PFSK-1 (cell line): ENCODE results near the gene SINHCAF.

ENCODE experiments used
- FOXP2 ChIP-seq: optimal IDR thresholded peaks from 2 replicates; pipeline ENCODE3; 2011; ENCODE audit warnings: borderline replicate concordance, control low read depth, inconsistent platforms; ENCODE audit not compliant: insufficient read depth; ENCODE audit errors: extremely low read length, extremely low read depth
- POLR2AphosphoS5 ChIP-seq: IDR thresholded peaks from 2 replicates; pipeline ENCODE4 v1.6.1; 2012; ENCODE audit warnings: low read depth, mild to moderate bottlenecking, control low read depth, low read length, moderate library complexity
- REST ChIP-seq, 2 experiments: IDR thresholded peaks; 2 replicates each; pipeline versions ENCODE4 v1.6.1 to v1.8.0; 2011 to 2012; ENCODE audit warnings: low read depth in 2 of 2, low read length in 2 of 2, control low read depth in 1 of 2, inconsistent platforms in 1 of 2, mild to moderate bottlenecking in 1 of 2, moderate library complexity in 1 of 2; ENCODE audit not compliant: insufficient read depth in 1 of 2
- SIN3A ChIP-seq: IDR thresholded peaks from 2 replicates; pipeline ENCODE4 v1.6.1; 2012; ENCODE audit warnings: mild to moderate bottlenecking, low read length, moderate library complexity, borderline replicate concordance; ENCODE audit not compliant: insufficient read depth
- TAF1 ChIP-seq: IDR thresholded peaks from 2 replicates; pipeline ENCODE4 v1.6.1; 2012; ENCODE audit warnings: low read length, control low read depth, borderline replicate concordance; ENCODE audit not compliant: insufficient read depth

Gene SINHCAF

GRCh38 chr12:31289441-31289840 lies 36.5 kb downstream of the SINHCAF start:
- TF ChIP-seq REST (IDR thresholded peaks at IDR 0.05; ENCODE audit: insufficient read depth in 1 of 2, low read depth in 2 of 2, low read length in 2 of 2) = no peak
- peak; percentile 32; the same call in 1 of the 2 replicates for TF ChIP-seq POLR2AphosphoS5

DNA sequence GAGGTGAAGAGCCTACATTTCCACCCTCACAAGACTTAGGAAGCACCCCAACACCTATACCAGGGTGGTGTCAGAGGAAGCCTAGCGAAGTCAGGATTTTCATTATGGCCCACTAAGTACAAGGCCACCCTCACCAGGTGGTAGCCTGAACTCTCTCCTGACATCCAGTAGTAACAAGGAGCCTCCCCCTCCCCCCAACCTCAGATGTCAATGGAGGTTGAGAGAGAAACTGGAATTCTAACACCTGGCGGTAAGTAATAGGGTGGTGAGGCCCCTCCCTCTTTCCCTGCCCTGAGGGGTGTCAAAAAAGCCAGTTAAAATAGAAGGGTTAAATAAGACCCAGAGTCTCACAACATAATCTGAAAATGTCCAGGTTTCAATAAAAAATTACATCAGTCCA lies 37.6 kb downstream of the SINHCAF start:
- no peak for TF ChIP-seq FOXP2
- no peak for TF ChIP-seq POLR2AphosphoS5
- no peak for TF ChIP-seq SIN3A
- no peak for TF ChIP-seq REST (IDR thresholded peaks at IDR 0.05; ENCODE audit: insufficient read depth in 1 of 2, low read depth in 2 of 2, low read length in 2 of 2)
- TF ChIP-seq TAF1 = no peak

GRCh38 chr12:31280183-31280582 lies 45.8 kb downstream of the SINHCAF start:
- TF ChIP-seq TAF1 (no peak), POLR2AphosphoS5 (no peak)

DNA sequence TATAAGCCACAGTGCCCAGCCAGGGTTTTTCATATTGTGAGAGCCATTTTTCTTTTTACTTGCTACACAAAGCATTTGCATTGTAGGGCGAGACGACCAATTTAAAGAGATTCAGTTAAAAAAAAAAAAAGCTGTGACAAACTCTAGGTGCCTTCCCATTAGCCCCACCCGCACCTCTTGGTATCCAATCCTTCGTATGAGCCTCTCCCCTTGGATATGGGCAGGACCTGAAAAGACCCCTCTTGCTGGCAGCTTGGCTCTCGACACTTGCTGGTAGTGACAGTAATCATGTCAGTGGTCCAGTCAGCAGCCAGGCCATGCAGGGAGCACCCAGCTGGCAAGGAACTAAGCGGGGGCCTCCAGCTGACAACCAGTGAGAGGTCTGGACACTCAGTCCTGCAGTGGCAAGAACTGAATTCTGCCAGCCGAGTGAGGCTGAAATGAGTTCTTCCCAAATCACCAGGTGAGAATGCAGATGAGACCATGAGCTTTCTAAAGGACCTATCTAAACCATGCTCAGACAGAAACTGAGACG lies 46.5 kb downstream of the SINHCAF start:
- TF ChIP-seq FOXP2 (no peak), POLR2AphosphoS5 (0 out of 2 replicates have a peak, but pooled peaks have one; percentile 29)

DNA sequence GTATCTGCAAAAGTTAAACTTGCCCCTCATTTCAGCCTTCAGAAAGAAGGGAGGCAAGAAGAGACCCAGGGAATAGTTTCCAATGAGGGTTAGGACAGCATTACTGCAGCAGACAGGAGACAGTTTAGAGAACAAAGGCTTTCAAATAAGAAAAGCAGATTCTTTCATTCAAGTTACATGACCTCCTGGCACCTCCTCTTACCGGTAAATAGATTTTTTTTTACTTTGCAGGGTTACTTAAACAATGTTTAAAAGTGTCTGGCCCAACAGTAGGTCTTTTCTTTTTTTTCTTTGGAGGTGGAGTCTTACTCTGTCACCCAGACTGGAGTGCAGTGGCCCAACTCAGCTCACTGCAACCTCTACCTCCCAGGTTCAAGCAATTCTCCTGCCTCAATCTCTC lies 47.1 kb downstream of the SINHCAF start:
- no peak for TF ChIP-seq REST (IDR thresholded peaks at IDR 0.05; ENCODE audit: insufficient read depth in 1 of 2, low read depth in 2 of 2, low read length in 2 of 2)
- TF ChIP-seq POLR2AphosphoS5 = peak; percentile 8; the same call in 1 of the 2 replicates
- no peak for TF ChIP-seq FOXP2
- TF ChIP-seq TAF1 = no peak
- no peak for TF ChIP-seq SIN3A

GRCh38 chr12:31278424-31278823 lies 47.5 kb downstream of the SINHCAF start:
- TF ChIP-seq POLR2AphosphoS5 (peak; percentile 52; the same call in 1 of the 2 replicates), REST (IDR thresholded peaks at IDR 0.05; ENCODE audit: insufficient read depth in 1 of 2, low read depth in 2 of 2, low read length in 2 of 2) (no peak), FOXP2 (no peak), SIN3A (no peak), TAF1 (no peak)
